HL-60 (cell line): Measurements from ENCODE around the gene CXCR5.

Experiments
- GABPA ChIP-seq: IDR thresholded peaks from 2 replicates; pipeline ENCODE4 v1.6.1; 2012; ENCODE audit warnings: low read depth
- POLR2AphosphoS5 ChIP-seq: IDR thresholded peaks from 2 replicates; pipeline ENCODE4 v1.6.1; 2012; ENCODE audit warnings: low read depth
- TF ChIP-seq, protein P1 (sequence below): IDR thresholded peaks from one replicate; pipeline ENCODE4 v1.5.1; 2011; ENCODE audit warnings: low read length, control low read depth, inconsistent platforms; ENCODE audit not compliant: insufficient read depth

DNA sequence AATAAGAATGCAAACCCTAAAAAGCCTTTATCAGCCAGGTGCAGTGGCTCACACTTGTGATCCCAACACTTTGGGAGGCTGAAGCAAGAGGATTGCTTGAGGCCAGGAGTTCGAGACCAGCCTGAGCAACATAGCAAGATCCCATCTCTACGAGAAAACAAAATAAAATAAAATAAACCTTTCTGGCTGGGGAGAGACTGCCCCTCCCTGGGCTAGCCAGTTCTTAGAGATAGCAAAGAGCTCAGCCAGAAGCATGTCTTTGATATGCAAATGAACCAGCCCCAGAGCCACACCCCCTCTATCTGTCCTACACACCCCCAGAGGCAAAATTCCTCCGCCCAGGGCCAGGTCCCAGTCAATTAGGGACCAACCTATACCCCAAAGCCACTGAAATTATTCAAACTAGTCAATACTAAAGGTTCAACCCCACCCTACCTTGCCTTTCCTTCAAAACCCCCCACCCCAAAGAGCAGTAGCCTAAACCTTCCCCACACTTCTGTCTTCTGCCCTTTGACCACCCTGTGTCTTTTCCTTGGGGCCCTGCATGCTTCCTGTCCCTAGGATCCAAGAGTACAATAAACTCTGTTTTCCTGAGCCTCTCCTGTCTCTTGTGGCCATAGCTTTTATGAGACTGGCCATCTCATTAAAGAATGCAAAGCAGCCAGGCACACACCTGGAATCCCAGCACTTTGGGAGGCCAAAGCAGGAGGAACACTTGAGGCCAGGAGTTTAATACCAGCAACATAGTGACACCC, 37.3 kb upstream of the CXCR5 start:
- TF ChIP-seq, protein P1, sequence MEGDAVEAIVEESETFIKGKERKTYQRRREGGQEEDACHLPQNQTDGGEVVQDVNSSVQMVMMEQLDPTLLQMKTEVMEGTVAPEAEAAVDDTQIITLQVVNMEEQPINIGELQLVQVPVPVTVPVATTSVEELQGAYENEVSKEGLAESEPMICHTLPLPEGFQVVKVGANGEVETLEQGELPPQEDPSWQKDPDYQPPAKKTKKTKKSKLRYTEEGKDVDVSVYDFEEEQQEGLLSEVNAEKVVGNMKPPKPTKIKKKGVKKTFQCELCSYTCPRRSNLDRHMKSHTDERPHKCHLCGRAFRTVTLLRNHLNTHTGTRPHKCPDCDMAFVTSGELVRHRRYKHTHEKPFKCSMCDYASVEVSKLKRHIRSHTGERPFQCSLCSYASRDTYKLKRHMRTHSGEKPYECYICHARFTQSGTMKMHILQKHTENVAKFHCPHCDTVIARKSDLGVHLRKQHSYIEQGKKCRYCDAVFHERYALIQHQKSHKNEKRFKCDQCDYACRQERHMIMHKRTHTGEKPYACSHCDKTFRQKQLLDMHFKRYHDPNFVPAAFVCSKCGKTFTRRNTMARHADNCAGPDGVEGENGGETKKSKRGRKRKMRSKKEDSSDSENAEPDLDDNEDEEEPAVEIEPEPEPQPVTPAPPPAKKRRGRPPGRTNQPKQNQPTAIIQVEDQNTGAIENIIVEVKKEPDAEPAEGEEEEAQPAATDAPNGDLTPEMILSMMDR = no peak
- TF ChIP-seq GABPA = no peak
- TF ChIP-seq POLR2AphosphoS5 = no peak
